ENCODE results near the gene SMURF2.
"Not testable (repeated sequence)": the region's sequence is repeated elsewhere in the genome, so short reads cannot be mapped to it uniquely, and the experiment has no call there.

Gene SMURF2

GRCh38 chr17:64661976-64662773 is at the start of gene SMURF2:
TSS of gene SMURF2 (minus strand) at chr17:64662307. CDS start at chr17:64661880, 427 bp downstream.
- DNase-seq (ENCODE audit: low read depth): peak; percentile 60

- no peak for DNase-seq (ENCODE audit: low read depth)
Observed at GRCh38 chr17:64709481-64709880, 47.4 kb upstream of the SMURF2 start.

- DNase-seq (ENCODE audit: low read depth): no peak
Observed at GRCh38 chr17:64707050-64707591, 45.0 kb upstream of the SMURF2 start.

GRCh38 chr17:64706224-64707049 is 44.3 kb upstream of the SMURF2 start:
- no peak for DNase-seq (ENCODE audit: low read depth)

GRCh38 chr17:64702815-64703214 is 40.7 kb upstream of the SMURF2 start:
- DNase-seq (ENCODE audit: low read depth): no peak

- DNase-seq (ENCODE audit: low read depth): no peak
Observed at GRCh38 chr17:64698725-64699124, 36.6 kb upstream of the SMURF2 start.

GRCh38 chr17:64694207-64694606 is 32.1 kb upstream of the SMURF2 start:
- no peak for DNase-seq (ENCODE audit: low read depth)

- no peak for DNase-seq (ENCODE audit: low read depth)
Observed at GRCh38 chr17:64692187-64692586, 30.1 kb upstream of the SMURF2 start.

GRCh38 chr17:64689106-64689505 is 27.0 kb upstream of the SMURF2 start:
- no peak for DNase-seq (ENCODE audit: low read depth)

- DNase-seq (ENCODE audit: low read depth): no peak
Observed at GRCh38 chr17:64688481-64688880, 26.4 kb upstream of the SMURF2 start.

- no peak for DNase-seq (ENCODE audit: low read depth)
Observed at GRCh38 chr17:64687961-64688360, 25.9 kb upstream of the SMURF2 start.

GRCh38 chr17:64687376-64687775 is 25.3 kb upstream of the SMURF2 start:
- DNase-seq (ENCODE audit: low read depth): no peak

GRCh38 chr17:64686705-64687104 is 24.6 kb upstream of the SMURF2 start:
- DNase-seq (ENCODE audit: low read depth): no peak

GRCh38 chr17:64685705-64686104 is 23.6 kb upstream of the SMURF2 start:
- no peak for DNase-seq (ENCODE audit: low read depth)

GRCh38 chr17:64683796-64684195 is 21.7 kb upstream of the SMURF2 start:
- DNase-seq (ENCODE audit: low read depth): no peak

- DNase-seq (ENCODE audit: low read depth): no peak
Observed at GRCh38 chr17:64682261-64683181, 20.4 kb upstream of the SMURF2 start.

GRCh38 chr17:64679710-64680216 is 17.7 kb upstream of the SMURF2 start:
- DNase-seq (ENCODE audit: low read depth): no peak

- DNase-seq (ENCODE audit: low read depth): no peak
Observed at GRCh38 chr17:64676763-64677162, 14.7 kb upstream of the SMURF2 start.

GRCh38 chr17:64670843-64671590 is 8.9 kb upstream of the SMURF2 start:
- not testable (repeated sequence) for DNase-seq (ENCODE audit: low read depth)

- DNase-seq (ENCODE audit: low read depth): not testable (repeated sequence)
Observed at GRCh38 chr17:64667807-64668721, 6.0 kb upstream of the SMURF2 start.
